Measurements from ENCODE around the gene KANK4.

Gene KANK4

DNA sequence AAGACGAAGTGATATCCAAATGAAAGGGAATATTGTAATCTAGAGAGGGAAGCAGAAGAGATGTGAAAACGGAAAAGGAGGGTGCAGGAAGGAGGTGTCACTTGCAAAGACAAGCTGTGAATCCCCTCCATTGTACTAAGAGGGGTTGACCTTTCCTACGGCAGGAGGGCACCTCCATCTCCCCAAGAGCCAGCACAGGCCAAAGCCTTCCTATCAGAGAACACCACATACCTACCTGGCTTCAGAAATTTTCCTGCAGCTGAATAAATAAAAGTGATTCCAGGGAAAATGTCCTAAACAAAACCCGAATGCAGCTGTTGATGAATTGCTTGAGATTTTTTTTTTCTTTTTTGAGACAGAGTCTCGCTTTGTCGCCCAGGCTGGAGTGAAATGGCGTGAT lies 14.3 kb downstream of the KANK4 start:
- DNase-seq (ENCODE audit: low read depth) = no peak

DNA sequence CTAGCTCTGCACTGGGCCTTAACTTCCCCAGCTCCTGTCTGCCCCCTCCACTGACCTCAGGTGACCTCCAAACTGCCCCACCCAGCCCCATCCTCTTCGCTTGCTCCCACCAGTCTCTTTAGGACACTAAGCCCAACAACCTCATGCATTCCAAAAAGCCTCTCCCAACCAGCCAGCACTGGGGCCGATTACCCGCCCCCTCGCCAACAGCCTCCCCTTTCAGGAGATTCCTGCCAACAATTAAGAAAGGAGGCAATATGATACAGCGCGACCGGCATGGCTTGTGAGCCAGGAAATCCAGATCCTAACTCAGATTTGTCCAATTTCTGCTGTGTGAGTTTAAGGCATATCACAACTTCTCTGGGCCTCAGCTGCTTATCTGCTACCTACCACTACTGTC lies 14.7 kb downstream of the KANK4 start:
- no peak for DNase-seq (ENCODE audit: low read depth)

DNA sequence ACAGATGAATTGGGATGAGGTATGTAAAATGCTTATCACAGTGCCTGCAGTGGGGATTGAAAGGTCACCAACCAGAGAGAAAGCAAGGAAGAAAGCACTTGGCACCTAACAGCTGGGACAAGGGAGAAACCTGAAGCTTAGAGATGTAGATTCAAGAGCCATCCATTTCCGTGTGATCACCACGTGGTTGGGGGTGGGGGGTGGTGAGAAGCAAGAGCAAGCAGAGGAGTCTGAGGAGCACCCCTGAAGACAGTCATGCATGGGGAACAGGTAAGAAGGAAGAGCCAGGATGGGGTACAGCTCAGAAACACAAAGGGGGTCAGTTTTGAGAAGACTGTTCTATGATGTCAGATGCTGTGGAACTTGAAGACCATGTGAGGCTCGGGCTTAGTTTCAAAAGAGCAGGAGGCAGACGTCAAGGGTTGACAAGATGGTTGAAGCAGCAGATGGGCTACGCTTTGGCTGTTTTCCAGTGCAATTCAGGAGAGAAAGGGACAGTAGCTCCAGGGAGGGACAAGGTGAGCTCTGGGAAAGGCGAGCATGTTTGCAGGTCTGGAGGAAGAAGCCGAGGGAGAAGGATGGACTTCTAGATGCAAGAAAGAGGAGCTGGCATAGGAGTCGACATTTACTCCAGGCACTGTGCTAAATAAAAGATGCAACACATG lies 17.4 kb downstream of the KANK4 start:
- DNase-seq (ENCODE audit: low read depth) = no peak

GRCh38 chr1:62299426-62300200 lies 19.6 kb downstream of the KANK4 start:
- no peak for DNase-seq (ENCODE audit: low read depth)

- no peak for DNase-seq (ENCODE audit: low read depth)
These were observed 23.2 kb downstream of the KANK4 start for GRCh38 chr1:62295921-62296491.

GRCh38 chr1:62294261-62294660 lies 25.0 kb downstream of the KANK4 start:
- no peak for DNase-seq (ENCODE audit: low read depth)

GRCh38 chr1:62288662-62289061 lies 30.6 kb downstream of the KANK4 start:
- no peak for DNase-seq (ENCODE audit: low read depth)

DNA sequence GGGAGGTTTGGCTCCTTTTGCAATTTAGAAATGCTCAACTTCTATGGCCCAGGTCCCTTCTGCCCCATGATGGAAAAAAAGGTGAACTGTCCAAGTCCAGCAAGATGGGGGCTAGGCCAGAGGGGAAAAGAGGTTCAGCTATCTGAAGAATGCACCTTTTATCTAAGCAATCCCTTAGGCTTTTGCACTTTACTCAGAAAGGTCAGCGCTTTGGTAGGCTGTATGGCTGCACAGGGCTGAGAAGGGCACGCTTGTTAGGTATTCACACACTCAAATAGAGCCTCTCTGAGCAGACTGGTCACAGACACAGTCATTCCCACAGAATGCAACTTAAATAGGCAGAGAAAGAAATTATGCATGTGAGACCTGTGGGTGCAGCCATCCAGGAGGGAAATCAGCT lies 31.0 kb downstream of the KANK4 start:
- DNase-seq (ENCODE audit: low read depth) = no peak

DNA sequence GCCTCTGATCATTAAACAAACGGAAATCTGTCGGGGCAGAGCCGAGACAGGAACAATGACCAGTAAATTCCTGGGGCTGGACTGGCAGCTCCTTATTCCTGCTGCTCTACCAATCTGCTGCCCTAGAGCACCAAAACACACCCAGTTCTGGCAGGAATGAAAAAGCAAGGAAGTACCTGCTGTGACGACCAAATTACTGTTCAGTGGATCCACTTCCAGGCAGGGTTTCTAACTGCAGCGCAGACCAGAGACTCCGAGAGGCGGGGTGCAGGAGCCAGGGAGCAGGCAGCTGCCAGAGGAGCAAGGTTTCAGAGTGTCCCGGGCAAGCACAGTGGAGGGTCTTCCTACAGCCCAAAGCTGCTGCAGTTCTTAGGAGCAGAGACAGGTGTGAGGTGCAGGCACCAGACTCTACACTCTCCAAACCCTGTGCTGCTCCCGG lies 32.4 kb downstream of the KANK4 start:
- no peak for DNase-seq (ENCODE audit: low read depth)

GRCh38 chr1:62285984-62286785 lies 33.0 kb downstream of the KANK4 start:
- no peak for DNase-seq (ENCODE audit: low read depth)

DNA sequence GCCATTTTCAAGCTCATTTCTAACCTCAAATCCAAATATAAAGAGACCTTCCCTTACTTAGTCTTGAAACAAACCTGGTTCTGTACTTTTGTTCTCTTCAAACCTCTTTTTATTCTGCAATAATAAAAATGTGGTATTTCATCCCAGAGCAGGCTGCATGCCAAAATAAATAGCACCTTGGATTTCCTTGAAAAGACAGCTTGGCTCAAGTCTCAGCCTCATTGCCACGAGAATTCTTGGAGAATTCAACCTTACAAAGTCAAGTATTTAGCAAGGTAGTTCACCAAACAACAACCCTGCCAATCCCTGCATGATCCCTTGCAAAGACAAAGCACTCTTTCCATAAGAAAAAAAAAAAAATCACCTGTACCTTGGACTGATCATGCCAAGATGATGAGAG lies 33.8 kb downstream of the KANK4 start:
- no peak for DNase-seq (ENCODE audit: low read depth)

DNA sequence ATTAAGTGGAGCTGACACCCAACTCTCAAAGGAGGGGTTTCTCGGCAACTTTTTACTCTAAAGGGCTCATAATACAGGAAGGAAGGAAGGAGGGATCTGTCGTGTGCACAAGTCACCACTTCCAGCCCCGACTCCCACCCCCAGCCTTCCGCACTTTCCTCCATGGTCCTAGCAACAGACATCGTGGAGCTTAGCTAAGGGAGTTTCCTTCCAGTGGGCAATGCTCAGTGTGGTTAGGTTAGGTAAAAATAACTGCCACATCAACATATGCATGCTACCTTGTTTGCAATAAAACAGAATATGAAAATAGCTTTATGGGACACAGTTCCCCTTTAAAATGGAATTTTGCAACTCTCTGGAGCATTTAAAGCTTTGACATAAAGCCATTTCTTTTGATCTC lies 35.2 kb downstream of the KANK4 start:
- DNase-seq (ENCODE audit: low read depth) = no peak

DNA sequence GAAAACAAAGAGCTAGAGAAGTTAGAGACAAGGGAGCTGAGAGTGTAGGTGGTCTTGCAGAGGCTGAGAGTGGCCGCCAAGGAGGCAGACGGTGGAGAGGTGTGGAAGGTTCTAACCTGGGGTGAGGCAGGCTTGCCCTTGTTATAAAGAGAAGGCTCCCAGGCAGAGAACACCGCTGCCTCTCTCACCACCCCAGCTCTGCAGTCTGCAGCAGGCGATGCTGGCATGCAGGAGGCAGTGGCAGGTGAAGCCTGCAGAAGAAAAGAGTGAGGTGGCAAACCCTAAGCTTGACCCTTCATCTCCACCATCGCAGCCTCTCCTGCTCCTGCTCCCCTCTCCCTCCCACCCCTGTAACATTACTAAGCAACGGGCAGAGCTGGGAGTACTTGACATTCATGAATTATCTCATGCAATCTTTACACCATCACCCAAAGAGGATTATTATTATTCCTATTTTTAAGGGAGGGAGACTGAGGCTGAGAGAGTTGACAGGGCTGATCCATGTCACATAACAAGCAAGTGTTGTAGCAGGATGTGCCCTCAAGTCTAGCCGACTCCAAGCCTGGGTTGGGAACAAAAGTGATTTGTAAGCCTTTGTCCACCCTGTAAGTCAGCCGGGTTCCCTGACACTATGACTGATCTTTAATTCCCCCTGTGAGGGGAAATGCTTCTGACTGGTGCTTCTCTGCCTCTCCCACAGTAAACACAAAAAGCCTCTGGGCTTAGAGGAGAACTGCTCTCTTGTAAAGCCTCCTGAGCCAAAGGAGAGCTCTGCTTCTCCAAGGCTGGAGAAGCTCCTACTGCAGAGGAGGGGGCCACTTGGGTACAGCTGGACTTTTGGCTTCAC lies 36.1 kb downstream of the KANK4 start:
- DNase-seq (ENCODE audit: low read depth) = no peak

DNA sequence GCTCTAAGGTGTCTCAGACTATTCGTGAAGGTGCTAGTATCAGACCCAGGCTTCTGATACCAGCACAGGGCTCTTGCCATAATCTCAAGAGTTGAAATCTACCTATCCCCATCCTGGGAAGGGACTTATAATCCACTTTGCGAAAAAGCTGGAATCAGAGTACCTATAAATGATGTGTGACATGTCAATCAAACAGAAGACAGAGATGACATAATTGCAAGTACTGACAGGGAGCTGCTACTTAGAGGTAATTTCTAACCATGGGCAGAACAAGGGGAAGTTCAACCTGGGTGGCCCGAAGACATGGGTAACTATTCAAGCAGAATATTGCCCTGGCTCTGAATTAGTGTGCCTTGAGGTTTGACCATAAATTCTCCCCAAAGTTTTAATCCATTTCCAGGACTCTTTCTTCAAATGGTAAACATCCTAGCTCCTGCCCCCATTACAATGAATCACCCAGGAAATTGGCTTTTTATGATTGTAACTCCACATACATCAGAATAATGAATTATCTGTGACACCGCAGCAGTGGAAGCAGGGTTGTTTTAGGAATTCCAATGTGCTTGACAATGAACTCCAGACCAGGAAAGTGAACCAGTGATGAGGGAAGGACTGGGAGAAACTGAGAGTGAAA lies 37.2 kb downstream of the KANK4 start:
- DNase-seq (ENCODE audit: low read depth) = no peak

- DNase-seq (ENCODE audit: low read depth) = no peak
These were observed 38.2 kb downstream of the KANK4 start for GRCh38 chr1:62280960-62281465.

- DNase-seq (ENCODE audit: low read depth) = no peak
These were observed 39.1 kb downstream of the KANK4 start for GRCh38 chr1:62280150-62280549.

- DNase-seq (ENCODE audit: low read depth) = no peak
These were observed 42.4 kb downstream of the KANK4 start for GRCh38 chr1:62276791-62277190.

GRCh38 chr1:62274496-62275485 lies 44.4 kb downstream of the KANK4 start:
- DNase-seq (ENCODE audit: low read depth) = no peak

DNA sequence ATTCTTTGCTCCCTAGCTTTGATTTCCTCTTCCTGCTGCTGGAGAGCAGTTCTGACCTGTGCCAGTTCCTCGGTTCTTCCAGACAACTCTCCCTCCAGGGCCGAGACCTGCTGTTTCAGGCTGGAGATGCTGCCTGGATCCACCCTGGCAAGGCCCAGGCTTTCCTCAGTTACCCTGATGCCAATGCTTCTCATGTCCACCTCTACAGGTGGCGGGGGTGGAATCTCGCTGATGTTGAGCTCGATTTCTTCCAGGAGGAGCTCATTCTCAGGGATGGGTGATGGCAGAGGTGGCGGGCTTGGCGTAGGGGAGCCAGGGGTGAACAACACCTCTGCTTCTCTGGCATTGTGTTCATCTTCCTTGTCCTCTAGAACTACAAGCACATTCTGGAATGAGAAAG lies 45.3 kb downstream of the KANK4 start:
- no peak for DNase-seq (ENCODE audit: low read depth)
